Keratinocyte (primary cell): Measurements from ENCODE around the gene ATP6V0A4. TPM values are rescaled to one million over a fixed set of nuclear protein-coding genes. Genes with fewer than 3 reads are reported as not detected.

ENCODE experiments used
- DNase-seq: peaks from one replicate; pipeline ENCODE4 v3.0.0-alpha.2; 2011; ENCODE audit warnings: low read depth, missing footprints, low spot score
- FAIRE-seq: peaks from 2 replicates; lab custom pipeline; 2011; peaks lifted over from hg19 to GRCh38; lab: Jason Lieb, UNC
- H2AFZ ChIP-seq: 2 replicates; pipeline ENCODE4 v1.6.0; 2012; ENCODE audit warnings: low read length, control low read depth, inconsistent platforms; ENCODE audit not compliant: control insufficient read depth
- H3K27ac ChIP-seq: 2 replicates; pipeline ENCODE4 v1.5.1; 2011; ENCODE audit warnings: low read length; ENCODE audit not compliant: control insufficient read depth, insufficient read depth
- H3K27me3 ChIP-seq: 3 replicates; pipeline ENCODE4 v1.6.0; 2011; ENCODE audit warnings: low read length; ENCODE audit not compliant: control insufficient read depth, insufficient read depth; ENCODE audit errors: extremely low read depth
- H3K36me3 ChIP-seq, 2 experiments: 2 replicates in 1 of 2; 3 replicates in 1 of 2; pipeline ENCODE4 v1.5.1; 2011; ENCODE audit warnings: low read length in 2 of 2, mild to moderate bottlenecking in 1 of 2; ENCODE audit not compliant: control insufficient read depth in 2 of 2, insufficient read depth in 2 of 2; ENCODE audit errors: extremely low read depth in 1 of 2
- H3K4me1 ChIP-seq: 3 replicates; pipeline ENCODE4 v1.5.1; 2011; ENCODE audit warnings: low read length; ENCODE audit not compliant: control insufficient read depth, insufficient read depth; ENCODE audit errors: extremely low read depth
- H3K4me2 ChIP-seq: 3 replicates; pipeline ENCODE4 v1.6.0; 2011; ENCODE audit warnings: low read depth, low read length; ENCODE audit not compliant: control insufficient read depth, insufficient read depth; ENCODE audit errors: extremely low read depth
- H3K4me3 ChIP-seq, 3 experiments: fragments of 200-600 bp in 1 of 3; sonication (generic) in 1 of 3; 2 replicates in 2 of 3; 3 replicates in 1 of 3; pipeline ENCODE4 v1.5.1; 2011 to 2016; ENCODE audit warnings: low read length in 3 of 3, mild to moderate bottlenecking in 3 of 3, control low read depth in 2 of 3, inconsistent platforms in 1 of 3, low read depth in 1 of 3, mixed read lengths in 1 of 3, mixed run types in 1 of 3, moderate library complexity in 1 of 3; ENCODE audit not compliant: control insufficient read depth in 2 of 3, insufficient read depth in 2 of 3; ENCODE audit errors: extremely low read depth in 1 of 3
- H3K79me2 ChIP-seq: 2 replicates; pipeline ENCODE4 v1.6.0; 2012; ENCODE audit warnings: low read length; ENCODE audit not compliant: control insufficient read depth, insufficient read depth
- H3K9ac ChIP-seq: 3 replicates; pipeline ENCODE4 v1.6.0; 2011; ENCODE audit warnings: low read length; ENCODE audit not compliant: control insufficient read depth, insufficient read depth; ENCODE audit errors: extremely low read depth
- H3K9me1 ChIP-seq: 3 replicates; pipeline ENCODE4 v1.6.0; 2011; ENCODE audit warnings: low read length; ENCODE audit not compliant: control insufficient read depth, insufficient read depth; ENCODE audit errors: extremely low read depth
- H3K9me3 ChIP-seq: 2 replicates; pipeline ENCODE4 v1.5.1; 2012; ENCODE audit warnings: low read depth, low read length; ENCODE audit not compliant: control insufficient read depth
- H4K20me1 ChIP-seq: 3 replicates; pipeline ENCODE4 v1.6.0; 2011; ENCODE audit warnings: low read length; ENCODE audit not compliant: control insufficient read depth, insufficient read depth; ENCODE audit errors: extremely low read depth
- CTCF ChIP-seq, 3 experiments: IDR thresholded peaks in 1 of 3; conservative IDR thresholded peaks in 1 of 3; optimal IDR thresholded peaks in 1 of 3; 2 replicates in 2 of 3; 3 replicates in 1 of 3; pipeline versions ENCODE3 to v1.5.1; 2011; ENCODE audit warnings: low read length in 3 of 3, mild to moderate bottlenecking in 3 of 3, moderate library complexity in 2 of 3, control low read depth in 1 of 3, inconsistent platforms in 1 of 3; ENCODE audit not compliant: insufficient read depth in 2 of 3; ENCODE audit errors: extremely low read depth in 1 of 3
- EZH2 ChIP-seq: IDR thresholded peaks from one replicate; pipeline ENCODE4 v1.6.1; 2012; ENCODE audit warnings: inconsistent platforms, mild to moderate bottlenecking, low read length, moderate library complexity
- dilution Hi-C: fragments of 300-500 bp; cut with MboI; formaldehyde crosslinking; loops from one replicate; pipeline ENCODE4 v1.7.0; 2020; ENCODE audit warnings: low sequenced_read_pairs; ENCODE audit not compliant: extremely low pct_ligation_motif_present
- polyA plus RNA-seq, 5 experiments: library from polyadenylated mRNA; depleted of rRNA in 3 of 5; stranded (reverse) in 3 of 5; stranded (forward) in 1 of 5; unstranded in 1 of 5; fragments of >200 nt; gene quantifications; 1 replicate in 1 of 5; 2 replicates in 3 of 5; 3 replicates in 1 of 5; pipeline versions ENCODE4 v1.2.1 to v1.2.3, GENCODE V29; 2011 to 2012; ENCODE audit warnings: missing spikeins in 2 of 5, low read depth in 1 of 5, low replicate concordance in 1 of 5

The ATP6V0A4 gene
- polyA plus RNA-seq, 1 donor (not counting 4 experiments of a cell fraction or from before 2014, with no cell fraction given) = 0.34 TPM

DNA sequence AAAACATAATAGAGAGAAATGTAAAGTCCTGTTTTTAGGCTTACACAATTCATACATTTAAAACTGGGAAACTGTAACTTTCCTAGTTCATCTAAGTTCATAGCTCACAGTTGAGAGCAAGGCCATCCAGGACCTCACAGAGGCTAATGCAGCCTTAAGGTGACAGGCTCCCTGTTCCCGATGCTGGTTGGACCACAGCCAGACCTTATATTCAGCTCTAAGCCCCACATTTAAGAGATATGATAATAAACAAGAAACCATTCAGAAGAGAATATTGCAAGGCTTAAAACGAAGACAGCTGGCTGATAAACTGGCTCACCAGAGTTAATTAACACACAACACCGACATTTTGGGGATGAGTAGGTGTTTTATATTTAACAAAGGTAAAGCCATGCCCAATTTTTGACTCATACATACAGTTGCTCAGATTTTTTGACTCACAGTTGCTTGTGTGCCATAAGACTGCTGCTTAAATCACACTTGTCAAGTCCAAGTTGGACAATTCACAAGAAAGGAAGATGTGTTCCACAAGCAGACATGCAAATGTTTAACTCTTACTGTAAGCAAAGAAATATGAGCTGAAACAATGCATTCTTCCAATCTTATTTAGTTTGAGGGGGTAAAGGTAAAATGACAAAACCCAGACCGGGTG lies 41.3 kb downstream of the ATP6V0A4 start:
- no peak overlapping the region for H3K4me2 ChIP-seq
- H3K27me3 ChIP-seq = no peaks in the 10 kb centered on the region
- H3K36me3 ChIP-seq = no peaks in the 10 kb centered on the region
- H3K9ac ChIP-seq = no peak overlapping the region
- no peak overlapping the region for H3K4me3 ChIP-seq
- TF ChIP-seq EZH2 (no peak), CTCF (optimal IDR thresholded peaks at IDR 0.05 in 1 of 3, IDR thresholded peaks at IDR 0.05 in 1 of 3, conservative IDR thresholded peaks at IDR 0.05 in 1 of 3; ENCODE audit: extremely low read depth in 1 of 3, insufficient read depth in 2 of 3, low read length in 3 of 3) (no peak)
- H3K9me3 ChIP-seq = peaks cover 2% of the 10 kb centered on the region
- no peaks in the 10 kb centered on the region for H3K9me1 ChIP-seq
- DNase-seq (no peak), FAIRE-seq (no peak)
- H3K4me1 ChIP-seq = no peaks in the 10 kb centered on the region
- H2AFZ ChIP-seq = no peak overlapping the region
- dilution Hi-C loops = no loop called here
- H3K79me2 ChIP-seq = no peaks in the 10 kb centered on the region
- no peaks in the 10 kb centered on the region for H4K20me1 ChIP-seq
- H3K27ac ChIP-seq = no peak overlapping the region

- no peaks in the 10 kb centered on the region for H4K20me1 ChIP-seq
- H3K79me2 ChIP-seq = no peaks in the 10 kb centered on the region
- H3K4me1 ChIP-seq = no peaks in the 10 kb centered on the region
- FAIRE-seq (no peak), DNase-seq (no peak)
- no peak overlapping the region for H3K27ac ChIP-seq
- no peak overlapping the region for H3K4me3 ChIP-seq
- no peaks in the 10 kb centered on the region for H3K9me1 ChIP-seq
- no peak overlapping the region for H3K4me2 ChIP-seq
- TF ChIP-seq CTCF (optimal IDR thresholded peaks at IDR 0.05 in 1 of 3, IDR thresholded peaks at IDR 0.05 in 1 of 3, conservative IDR thresholded peaks at IDR 0.05 in 1 of 3; ENCODE audit: extremely low read depth in 1 of 3, insufficient read depth in 2 of 3, low read length in 3 of 3) = no peak
- no peak for TF ChIP-seq EZH2
- H3K9me3 ChIP-seq = peaks cover 2% of the 10 kb centered on the region
- dilution Hi-C loops = no loop called here
- H2AFZ ChIP-seq = no peak overlapping the region
- H3K27me3 ChIP-seq = no peaks in the 10 kb centered on the region
- H3K36me3 ChIP-seq = no peaks in the 10 kb centered on the region
- no peak overlapping the region for H3K9ac ChIP-seq
Observed at GRCh38 chr7:138755842-138756590, 42.0 kb downstream of the ATP6V0A4 start.
